HepG2 (cell line): ENCODE data around the gene MT1M. TPM values are rescaled to one million over a fixed set of nuclear protein-coding genes. Genes with fewer than 3 reads are reported as not detected.

Source experiments
- MEIS1 ChIP-seq: sonication (generic); formaldehyde crosslinking; IDR thresholded peaks from 2 replicates; pipeline ENCODE4 v1.9.0; 2021; ENCODE audit warnings: mild to moderate bottlenecking, missing genetic modification reagents, moderate library complexity, borderline replicate concordance
- MIXL1 ChIP-seq: IDR thresholded peaks from 2 replicates; pipeline ENCODE4 v1.6.1; 2016
- ZNF468 ChIP-seq: sonication (generic); formaldehyde crosslinking; IDR thresholded peaks from 2 replicates; pipeline ENCODE4 v1.8.0; 2022; ENCODE audit warnings: mild to moderate bottlenecking, moderate library complexity, missing genetic modification reagents
- ZNF501 ChIP-seq: sonication (generic); formaldehyde crosslinking; IDR thresholded peaks from 2 replicates; pipeline ENCODE4 v1.5.1; 2020; ENCODE audit warnings: mild to moderate bottlenecking, moderate library complexity, missing genetic modification reagents
- polyA plus RNA-seq, 8 experiments: library from polyadenylated mRNA; depleted of rRNA in 3 of 8; stranded (reverse) in 7 of 8; unstranded in 1 of 8; fragments of >200 nt; fragmentation: Illumina TruSeq in 4 of 8; extraction: Trizol in 4 of 8; gene quantifications; 2 replicates each; pipeline versions ENCODE4 v1.2.1 to v1.2.3, GENCODE V29; 2011 to 2016; ENCODE audit warnings: low read depth in 4 of 8, missing spikeins in 1 of 8, mixed read lengths in 1 of 8; ENCODE audit not compliant: insufficient read depth in 1 of 8
- total RNA-seq, 5 experiments: library from RNA; depleted of rRNA; stranded (reverse); fragments of >200 nt; fragmentation: Illumina TruSeq; extraction: Trizol; gene quantifications; 2 replicates each; pipeline ENCODE4 v1.2.3, GENCODE V29; 2016; ENCODE audit warnings: low read depth in 1 of 5
- TF ChIP-seq, protein P1 (sequence below): sonication (generic); formaldehyde crosslinking; IDR thresholded peaks from 2 replicates; pipeline ENCODE4 v1.4.0; 2020; ENCODE audit warnings: mild to moderate bottlenecking, missing genetic modification reagents
- TF ChIP-seq, protein P2 (sequence below): sonication (generic); formaldehyde crosslinking; IDR thresholded peaks from 2 replicates; pipeline ENCODE4 v1.5.0; 2020; ENCODE audit warnings: missing genetic modification reagents
- TF ChIP-seq, protein P3 (sequence below): sonication (generic); formaldehyde crosslinking; IDR thresholded peaks from 2 replicates; pipeline ENCODE4 v1.8.1; 2023; ENCODE audit warnings: mild to moderate bottlenecking, missing genetic modification reagents

Gene MT1M
- total and polyA plus RNA-seq, 2 of the 13 experiments (the other 11 are each of a cell fraction or from before 2014, with no cell fraction given): 4.6 TPM; not detected in 1

DNA sequence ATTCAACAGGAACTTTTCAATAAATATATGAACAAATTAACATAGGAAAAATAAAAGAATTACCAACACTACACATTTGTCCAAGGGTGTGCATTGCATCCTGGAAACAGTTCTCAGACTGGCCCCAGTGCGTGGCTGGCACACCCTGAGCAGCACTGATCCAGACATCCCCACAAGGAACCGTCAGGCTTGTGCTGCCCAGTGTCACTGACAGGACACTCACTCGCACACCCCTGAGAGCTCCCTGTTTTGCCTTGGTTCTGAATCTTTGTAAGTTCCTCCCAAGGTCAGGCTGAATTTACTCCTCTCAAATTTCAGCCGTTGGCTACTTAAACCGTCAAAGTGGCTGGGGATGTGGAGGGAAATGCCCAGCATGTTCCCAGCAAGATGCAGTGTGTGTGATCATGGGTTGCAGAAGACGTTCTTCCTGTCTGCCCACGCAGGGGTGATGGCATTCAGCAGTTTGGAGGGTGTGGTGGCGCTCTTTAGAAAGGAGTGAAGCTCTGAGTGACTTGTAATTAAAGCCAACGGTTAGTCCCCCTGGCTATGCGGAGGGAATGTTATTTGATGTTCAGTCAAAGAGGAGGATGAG is 22.3 kb upstream of the MT1M start (continued):
- TF ChIP-seq, protein P1, sequence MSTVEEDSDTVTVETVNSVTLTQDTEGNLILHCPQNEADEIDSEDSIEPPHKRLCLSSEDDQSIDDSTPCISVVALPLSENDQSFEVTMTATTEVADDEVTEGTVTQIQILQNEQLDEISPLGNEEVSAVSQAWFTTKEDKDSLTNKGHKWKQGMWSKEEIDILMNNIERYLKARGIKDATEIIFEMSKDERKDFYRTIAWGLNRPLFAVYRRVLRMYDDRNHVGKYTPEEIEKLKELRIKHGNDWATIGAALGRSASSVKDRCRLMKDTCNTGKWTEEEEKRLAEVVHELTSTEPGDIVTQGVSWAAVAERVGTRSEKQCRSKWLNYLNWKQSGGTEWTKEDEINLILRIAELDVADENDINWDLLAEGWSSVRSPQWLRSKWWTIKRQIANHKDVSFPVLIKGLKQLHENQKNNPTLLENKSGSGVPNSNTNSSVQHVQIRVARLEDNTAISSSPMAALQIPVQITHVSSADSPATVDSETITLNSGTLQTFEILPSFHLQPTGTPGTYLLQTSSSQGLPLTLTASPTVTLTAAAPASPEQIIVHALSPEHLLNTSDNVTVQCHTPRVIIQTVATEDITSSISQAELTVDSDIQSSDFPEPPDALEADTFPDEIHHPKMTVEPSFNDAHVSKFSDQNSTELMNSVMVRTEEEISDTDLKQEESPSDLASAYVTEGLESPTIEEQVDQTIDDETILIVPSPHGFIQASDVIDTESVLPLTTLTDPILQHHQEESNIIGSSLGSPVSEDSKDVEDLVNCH (CRISPR knock-in tag): 0 out of 2 replicates have a peak, but pooled peaks have one; percentile 31
- TF ChIP-seq ZNF501 (CRISPR knock-in tag) (peak; percentile 51; the same call in 1 of the 2 replicates), MEIS1 (CRISPR knock-in tag) (0 out of 2 replicates have a peak, but pooled peaks have one; percentile 70), ZNF468 (CRISPR knock-in tag) (no peak), MIXL1 (0 out of 2 replicates have a peak, but pooled peaks have one; percentile 54)
- TF ChIP-seq, protein P2, sequence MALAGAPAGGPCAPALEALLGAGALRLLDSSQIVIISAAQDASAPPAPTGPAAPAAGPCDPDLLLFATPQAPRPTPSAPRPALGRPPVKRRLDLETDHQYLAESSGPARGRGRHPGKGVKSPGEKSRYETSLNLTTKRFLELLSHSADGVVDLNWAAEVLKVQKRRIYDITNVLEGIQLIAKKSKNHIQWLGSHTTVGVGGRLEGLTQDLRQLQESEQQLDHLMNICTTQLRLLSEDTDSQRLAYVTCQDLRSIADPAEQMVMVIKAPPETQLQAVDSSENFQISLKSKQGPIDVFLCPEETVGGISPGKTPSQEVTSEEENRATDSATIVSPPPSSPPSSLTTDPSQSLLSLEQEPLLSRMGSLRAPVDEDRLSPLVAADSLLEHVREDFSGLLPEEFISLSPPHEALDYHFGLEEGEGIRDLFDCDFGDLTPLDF (CRISPR knock-in tag): no peak
- TF ChIP-seq, protein P3, sequence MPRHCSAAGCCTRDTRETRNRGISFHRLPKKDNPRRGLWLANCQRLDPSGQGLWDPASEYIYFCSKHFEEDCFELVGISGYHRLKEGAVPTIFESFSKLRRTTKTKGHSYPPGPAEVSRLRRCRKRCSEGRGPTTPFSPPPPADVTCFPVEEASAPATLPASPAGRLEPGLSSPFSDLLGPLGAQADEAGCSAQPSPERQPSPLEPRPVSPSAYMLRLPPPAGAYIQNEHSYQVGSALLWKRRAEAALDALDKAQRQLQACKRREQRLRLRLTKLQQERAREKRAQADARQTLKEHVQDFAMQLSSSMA (CRISPR knock-in tag): no peak
